Body of pancreas (tissue), 4 donors: Measurements from ENCODE around the gene PIK3C2B. TPM values are rescaled to one million over a fixed set of nuclear protein-coding genes. Genes with fewer than 3 reads are reported as not detected.

Experiments used
- ATAC-seq: fragments of 150-250 bp; one replicate; pipeline ENCODE4 v1.9.1; 2016
- DNase-seq, 4 donors: peaks; one replicate each; pipeline ENCODE4 v3.0.0-alpha.2; 2019
- H3K27ac ChIP-seq, 4 donors: fragments of 200-600 bp; sonication (generic); 1 replicate in 3 of 4; 2 replicates in 1 of 4; pipeline versions ENCODE4 v1.5.1 to v1.6.1; 2016 to 2019; ENCODE audit warnings: mild to moderate bottlenecking in 1 of 4, mixed read lengths in 1 of 4, moderate library complexity in 1 of 4
- H3K27me3 ChIP-seq, 2 donors: fragments of 200-600 bp; sonication (generic); one replicate each; pipeline ENCODE4 v1.6.0; 2016; ENCODE audit warnings: mild to moderate bottlenecking in 1 of 2
- H3K36me3 ChIP-seq, 2 donors: fragments of 200-600 bp; sonication (generic); replicated peaks in 1 of 2; 2 replicates each; pipeline ENCODE4 v1.5.1; 2016; ENCODE audit warnings: low read depth in 2 of 2; ENCODE audit not compliant: insufficient read depth in 1 of 2
- H3K4me1 ChIP-seq: fragments of 200-600 bp; sonication (generic); one replicate; pipeline ENCODE4 v1.6.0; 2016
- H3K4me3 ChIP-seq, 2 donors: fragments of 200-600 bp; sonication (generic); 1 replicate in 1 of 2; 2 replicates in 1 of 2; pipeline ENCODE4 v1.5.1; 2016 to 2019
- H3K9me3 ChIP-seq, 3 donors: fragments of 200-600 bp; sonication (generic); 1 replicate in 2 of 3; 2 replicates in 1 of 3; pipeline ENCODE4 v1.5.1; 2016
- POLR2A ChIP-seq, 3 donors: fragments of 450-650 bp; IDR thresholded peaks; one replicate each; pipeline ENCODE4 v1.6.1; 2016; ENCODE audit warnings: antibody characterized with exemption in 3 of 3, mild to moderate bottlenecking in 2 of 3
- WGBS, 2 donors: methylation state at CpG; one replicate each; pipeline ENCODE4 v1.1.5; 2017; 5-methylcytosine and 5-hydroxymethylcytosine counted together
- intact Hi-C: fragments of 100-400 bp; cut with DNase I; formaldehyde crosslinking; loops from one replicate; pipeline ENCODE4 v1.15.1; 2023
- total RNA-seq, 2 donors: library from RNA; depleted of rRNA; stranded (reverse); fragments of >200 nt; gene quantifications; one replicate each; pipeline ENCODE4 v1.1.0, GENCODE V29; 2016
- TF ChIP-seq, protein P1 (sequence below), 7 experiments: fragments of 450-650 bp in 4 of 7; fragments of 200-600 bp in 3 of 7; sonication (generic) in 3 of 7; IDR thresholded peaks; one replicate each; pipeline ENCODE4 v1.5.1; 2016 to 2019; ENCODE audit warnings: antibody characterized with exemption in 7 of 7

The PIK3C2B gene
- total RNA-seq, 2 donors from 2014 or later: 11.4 to 18.1 TPM

DNA sequence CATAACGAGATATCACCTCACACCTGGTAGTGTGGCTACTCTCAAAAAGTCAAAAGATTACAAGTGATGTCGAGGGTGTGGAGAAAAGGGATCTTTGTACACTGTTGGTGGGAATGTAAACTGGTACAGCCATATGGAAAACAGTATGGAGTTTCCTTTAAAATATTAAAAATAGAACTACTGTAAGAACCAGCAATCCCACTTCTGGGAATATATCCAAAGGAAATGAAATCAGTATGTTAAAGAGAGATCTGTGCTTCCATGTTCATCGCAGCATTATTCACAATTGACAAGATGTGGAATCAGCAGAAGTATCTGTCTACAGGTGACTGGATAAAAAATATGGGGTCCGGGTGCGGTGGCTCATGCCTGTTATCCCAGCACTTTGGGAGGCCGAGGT is 7.6 kb upstream of the PIK3C2B start:
- DNase-seq: no peak
- 63 to 75% methylated on average over 6 of the region's 6 CpGs for WGBS, 2 donors
- H3K27ac ChIP-seq: no peak overlapping the region
- no peak for ATAC-seq
- TF ChIP-seq, protein P1, sequence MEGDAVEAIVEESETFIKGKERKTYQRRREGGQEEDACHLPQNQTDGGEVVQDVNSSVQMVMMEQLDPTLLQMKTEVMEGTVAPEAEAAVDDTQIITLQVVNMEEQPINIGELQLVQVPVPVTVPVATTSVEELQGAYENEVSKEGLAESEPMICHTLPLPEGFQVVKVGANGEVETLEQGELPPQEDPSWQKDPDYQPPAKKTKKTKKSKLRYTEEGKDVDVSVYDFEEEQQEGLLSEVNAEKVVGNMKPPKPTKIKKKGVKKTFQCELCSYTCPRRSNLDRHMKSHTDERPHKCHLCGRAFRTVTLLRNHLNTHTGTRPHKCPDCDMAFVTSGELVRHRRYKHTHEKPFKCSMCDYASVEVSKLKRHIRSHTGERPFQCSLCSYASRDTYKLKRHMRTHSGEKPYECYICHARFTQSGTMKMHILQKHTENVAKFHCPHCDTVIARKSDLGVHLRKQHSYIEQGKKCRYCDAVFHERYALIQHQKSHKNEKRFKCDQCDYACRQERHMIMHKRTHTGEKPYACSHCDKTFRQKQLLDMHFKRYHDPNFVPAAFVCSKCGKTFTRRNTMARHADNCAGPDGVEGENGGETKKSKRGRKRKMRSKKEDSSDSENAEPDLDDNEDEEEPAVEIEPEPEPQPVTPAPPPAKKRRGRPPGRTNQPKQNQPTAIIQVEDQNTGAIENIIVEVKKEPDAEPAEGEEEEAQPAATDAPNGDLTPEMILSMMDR (IDR thresholded peaks at IDR 0.05): no peak
- TF ChIP-seq POLR2A (IDR thresholded peaks at IDR 0.05): no peak
- intact Hi-C loops: loop anchor here (5.0 kb wide), 1 partner anchor 55 kb away; no protein-coding TSS in a partner anchor
- H3K27me3 ChIP-seq: no peaks in the 10 kb centered on the region
- H3K4me1 ChIP-seq: peaks cover 24% of the 10 kb centered on the region
- no peaks in the 10 kb centered on the region for H3K36me3 ChIP-seq
- H3K9me3 ChIP-seq: no peaks in the 10 kb centered on the region
- H3K4me3 ChIP-seq: no peak overlapping the region

DNA sequence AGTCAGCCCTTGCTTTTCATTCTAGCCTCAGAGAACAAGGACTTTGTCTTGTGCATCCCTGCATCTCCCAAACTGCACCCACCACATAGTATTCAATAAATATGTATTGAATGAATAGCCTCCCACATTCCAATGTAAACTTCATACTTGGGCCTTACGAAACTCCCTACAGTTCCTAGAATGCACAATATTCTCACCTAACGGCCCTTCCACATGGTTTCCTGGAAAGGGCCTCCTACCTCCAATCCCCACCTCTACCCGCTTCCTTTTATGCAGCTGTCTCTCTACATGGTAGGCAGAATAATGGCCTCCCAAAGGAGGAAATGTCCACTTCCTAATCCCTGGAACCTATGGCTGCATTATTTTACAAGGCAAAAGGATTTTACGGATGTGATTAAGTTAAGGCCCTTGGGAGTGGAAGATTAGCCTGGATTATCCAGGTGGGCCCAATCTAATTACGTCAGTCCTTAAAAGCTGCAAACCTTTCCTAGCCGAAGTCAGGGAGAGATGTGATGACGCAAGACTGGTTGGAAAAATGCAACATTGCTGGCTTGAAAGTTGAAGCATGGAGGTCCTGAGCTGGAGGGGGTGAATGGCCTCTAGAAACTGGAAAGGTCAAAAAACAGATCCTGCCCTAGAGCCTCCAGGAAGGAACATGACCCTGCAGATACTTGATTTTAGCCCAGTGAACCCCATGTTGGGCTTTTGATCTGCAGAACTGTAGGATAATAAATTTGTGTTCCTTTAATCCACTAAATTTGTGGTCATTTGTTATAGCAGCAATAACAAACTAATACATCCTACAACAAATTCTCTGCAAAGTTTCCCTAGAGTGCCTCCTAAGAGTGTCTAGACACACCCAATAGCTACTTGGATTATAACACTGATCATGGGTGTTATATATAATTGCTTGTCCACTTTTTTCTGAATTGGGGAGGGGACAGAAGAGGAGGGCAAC is 5.2 kb upstream of the PIK3C2B start:
- intact Hi-C loops: loop anchor here (5.0 kb wide), 1 partner anchor 52 kb away; no protein-coding TSS in a partner anchor
- TF ChIP-seq POLR2A (IDR thresholded peaks at IDR 0.05): no peak
- Histone ChIP-seq H3K36me3 (no peaks in the 10 kb centered on the region), H3K9me3 (no peaks in the 10 kb centered on the region), H3K4me3 (no peak overlapping the region), H3K27ac (no peak overlapping the region), H3K27me3 (no peaks in the 10 kb centered on the region), H3K4me1 (peaks cover 21% of the 10 kb centered on the region)
- no peak for ATAC-seq
- WGBS, 2 donors: 84% methylated on average over 7 of the region's 7 CpGs
- DNase-seq: no peak

DNA sequence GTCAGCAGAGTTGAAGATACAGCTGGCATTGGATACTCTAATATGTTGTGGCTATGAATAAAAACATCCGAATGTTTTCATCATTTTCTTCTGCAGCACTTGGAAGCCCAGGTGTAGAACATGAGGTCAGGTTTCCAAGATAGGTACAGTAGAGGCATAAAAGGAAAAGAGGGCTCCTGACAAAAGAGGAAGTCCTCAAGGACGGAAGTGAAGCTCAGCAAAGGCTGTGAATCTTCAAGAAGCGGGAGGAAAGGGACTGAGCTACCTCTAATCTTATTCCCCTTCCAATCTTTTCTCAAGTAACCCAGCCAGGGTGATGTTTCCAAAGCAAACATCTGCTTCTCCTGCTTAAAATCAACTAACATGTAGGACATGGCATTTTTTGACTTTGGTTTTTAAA is 4.4 kb upstream of the PIK3C2B start:
- no peak for ATAC-seq
- TF ChIP-seq, protein P1 (IDR thresholded peaks at IDR 0.05): no peak
- TF ChIP-seq POLR2A (IDR thresholded peaks at IDR 0.05): no peak
- intact Hi-C loops: no loop called here
- WGBS, 2 donors: 71 to 83% methylated on average over 3 of the region's 3 CpGs
- H3K36me3 ChIP-seq: no peaks in the 10 kb centered on the region
- no peak overlapping the region for H3K27ac ChIP-seq
- H3K27me3 ChIP-seq: no peaks in the 10 kb centered on the region
- H3K9me3 ChIP-seq: no peaks in the 10 kb centered on the region
- no peak for DNase-seq
- H3K4me3 ChIP-seq: no peak overlapping the region
- peaks cover 15% of the 10 kb centered on the region for H3K4me1 ChIP-seq

DNA sequence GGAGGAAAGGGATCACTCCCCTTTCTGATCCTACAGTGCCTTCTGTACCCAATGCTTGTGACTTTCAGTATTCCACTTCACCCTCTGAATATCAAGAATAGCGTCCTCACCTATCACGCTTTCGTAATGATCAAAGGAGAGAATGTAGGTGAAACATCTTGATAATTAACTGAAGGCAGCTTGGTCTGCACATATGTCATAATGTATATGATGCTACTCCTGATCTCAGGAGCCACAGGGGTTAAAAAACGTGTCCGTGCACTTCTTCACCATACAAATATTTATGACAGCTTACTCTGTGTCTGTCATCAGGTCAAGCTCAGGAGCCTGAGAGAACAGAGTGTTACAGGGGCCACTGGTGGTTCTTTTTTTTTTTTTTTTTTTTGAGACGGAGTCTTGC is 1.2 kb upstream of the PIK3C2B start:
- ATAC-seq (no peak), DNase-seq (no peak)
- Histone ChIP-seq H3K27ac (no peak overlapping the region), H3K36me3 (no peaks in the 10 kb centered on the region), H3K4me3 (no peak overlapping the region), H3K4me1 (peaks cover 36% of the 10 kb centered on the region), H3K27me3 (no peaks in the 10 kb centered on the region), H3K9me3 (no peaks in the 10 kb centered on the region)
- TF ChIP-seq, protein P1 (IDR thresholded peaks at IDR 0.05): no peak
- TF ChIP-seq POLR2A (IDR thresholded peaks at IDR 0.05): no peak
- WGBS, 2 donors: 56 to 59% methylated on average over 6 of the region's 6 CpGs
- intact Hi-C loops: no loop called here

DNA sequence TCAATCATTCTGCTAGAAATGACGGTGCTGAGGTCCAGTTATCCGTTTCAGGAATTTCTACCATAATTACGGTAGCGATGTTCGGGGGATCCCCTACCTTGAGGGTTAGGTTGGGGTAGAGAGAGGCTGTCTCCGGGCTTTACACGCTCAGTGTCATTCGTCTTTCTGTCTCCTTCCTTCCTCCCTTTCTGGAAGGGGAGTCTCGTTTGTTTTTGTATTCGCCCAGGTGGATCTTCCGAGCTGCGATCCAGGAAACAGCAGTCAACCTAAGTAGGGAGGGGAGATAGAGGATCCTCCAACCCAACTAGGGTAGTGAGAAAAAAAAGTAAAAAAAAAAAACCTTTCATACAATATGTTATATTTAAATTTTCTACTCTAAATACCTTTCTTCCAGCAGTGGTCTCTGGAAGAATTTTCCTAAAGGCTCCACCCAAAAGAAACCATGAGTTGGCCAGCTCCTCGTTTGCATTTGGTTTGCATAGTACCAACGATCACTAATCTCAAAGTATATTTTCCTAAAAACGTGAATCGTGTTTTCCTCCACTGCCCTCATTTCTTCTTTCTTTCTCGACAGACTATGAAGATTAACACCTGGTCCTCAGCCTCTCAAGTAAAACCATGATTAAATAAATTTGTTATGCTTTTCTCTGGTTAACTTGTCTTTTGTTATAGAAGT is 611 bp upstream of the PIK3C2B start:
- H3K9me3 ChIP-seq: no peaks in the 10 kb centered on the region
- H3K27me3 ChIP-seq: no peaks in the 10 kb centered on the region
- intact Hi-C loops: no loop called here
- no peak for TF ChIP-seq POLR2A (IDR thresholded peaks at IDR 0.05)
- TF ChIP-seq, protein P1 (IDR thresholded peaks at IDR 0.05): no peak
- 2 to 7% methylated on average over 17 of the region's 17 CpGs for WGBS, 2 donors
- H3K4me3 ChIP-seq: peak overlapping the region; percentile 8 to 57
- ATAC-seq: no peak
- no peak for DNase-seq
- no peaks in the 10 kb centered on the region for H3K36me3 ChIP-seq
- peaks cover 36% of the 10 kb centered on the region for H3K4me1 ChIP-seq
- H3K27ac ChIP-seq: peak overlapping the region; percentile 82 to 96 (median 94)
